GM18519 (cell line): ENCODE data around the gene TNXB.
"Not testable (repeated sequence)": the region's sequence is repeated elsewhere in the genome, so short reads cannot be mapped to it uniquely, and the experiment has no call there.

Source experiments
- ATAC-seq: cut with Tn5 transposase; IDR thresholded peaks from one replicate; pipeline ENCODE4 v1.9.1; 2021; ENCODE audit warnings: mild to moderate bottlenecking, moderate library complexity; ENCODE audit not compliant: unreplicated experiment, low FRiP score

TNXB gene

GRCh38 chr6:32113386-32114352, 4.5 kb upstream of the TNXB start:
- no peak for ATAC-seq

- no peak for ATAC-seq
These were observed 3.4 kb upstream of the TNXB start for GRCh38 chr6:32112431-32112980.

GRCh38 chr6:32111424-32112066, 2.4 kb upstream of the TNXB start:
- no peak for ATAC-seq

GRCh38 chr6:32110632-32111031, 1.5 kb upstream of the TNXB start:
- no peak for ATAC-seq

- ATAC-seq = no peak
These were observed 625 bp upstream of the TNXB start for GRCh38 chr6:32109765-32110160.

GRCh38 chr6:32108727-32109113, 418 bp downstream of the TNXB start:
- ATAC-seq = no peak

- no peak for ATAC-seq
These were observed 977 bp downstream of the TNXB start for GRCh38 chr6:32108094-32108627.

GRCh38 chr6:32107406-32107805, 1.7 kb downstream of the TNXB start:
- ATAC-seq = no peak

GRCh38 chr6:32105433-32105832, 3.7 kb downstream of the TNXB start:
- ATAC-seq = no peak

- no peak for ATAC-seq
These were observed 6.9 kb downstream of the TNXB start for GRCh38 chr6:32102255-32102654.

- not testable (repeated sequence) for ATAC-seq
These were observed 8.9 kb downstream of the TNXB start for GRCh38 chr6:32100251-32100650.

GRCh38 chr6:32097364-32097763, 11.8 kb downstream of the TNXB start:
- ATAC-seq = no peak

GRCh38 chr6:32096394-32097258, 12.5 kb downstream of the TNXB start:
- no peak for ATAC-seq

GRCh38 chr6:32096087-32096393, 13.1 kb downstream of the TNXB start:
- ATAC-seq = no peak

GRCh38 chr6:32095338-32096086, 13.6 kb downstream of the TNXB start:
- ATAC-seq = no peak

GRCh38 chr6:32092760-32093497, 16.2 kb downstream of the TNXB start:
- no peak for ATAC-seq

GRCh38 chr6:32089082-32089828, 19.9 kb downstream of the TNXB start:
- ATAC-seq = no peak

- no peak for ATAC-seq
These were observed 20.6 kb downstream of the TNXB start for GRCh38 chr6:32088487-32089049.
